CD4-positive, alpha-beta T cell treated with Interleukin-6 for 4 hours (primary cell): ENCODE results near the gene ZPLD1.

Experiments
- DNase-seq: peaks from one replicate; pipeline ENCODE4 v3.0.0-alpha.2; 2020; ENCODE audit warnings: mixed read lengths

The ZPLD1 gene

DNA sequence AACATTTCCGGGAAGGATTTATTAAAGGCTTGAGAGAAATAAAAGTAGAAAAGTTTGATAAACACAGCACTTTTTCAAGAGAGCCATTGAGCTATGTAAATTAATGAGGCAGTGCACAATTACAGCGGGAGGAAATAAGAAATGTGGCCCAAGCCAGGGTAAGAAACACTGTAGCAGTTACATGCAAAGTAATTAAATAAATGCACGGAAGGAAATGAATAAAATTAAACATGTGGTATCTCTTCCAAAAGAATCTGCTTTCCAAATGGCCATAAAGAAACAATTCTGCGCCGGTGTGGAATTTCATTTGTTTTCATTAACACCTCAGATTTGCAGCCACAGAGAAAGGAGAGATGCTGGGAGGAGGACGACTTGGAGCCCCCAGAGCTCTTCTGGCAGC lies 35.3 kb downstream of the ZPLD1 start:
- no peak for DNase-seq

DNA sequence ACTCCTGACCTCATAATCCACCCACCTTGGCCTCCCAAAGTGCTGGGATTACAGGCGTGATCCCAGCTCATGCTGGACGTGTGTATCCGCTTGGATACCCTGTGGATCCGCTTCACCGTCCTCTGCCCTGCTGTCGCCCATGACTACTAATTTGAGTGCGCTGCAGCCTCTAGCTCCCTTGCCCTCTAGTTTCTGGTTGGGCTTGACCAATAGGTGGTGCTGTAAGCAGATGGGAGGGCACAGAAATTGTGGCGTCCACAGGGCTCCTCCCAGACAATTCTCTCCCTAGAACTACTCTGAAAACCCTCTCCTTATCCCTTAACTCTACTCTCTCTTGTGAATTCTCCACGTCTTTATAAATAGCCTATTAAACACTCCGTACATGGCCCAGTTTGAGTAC lies 36.2 kb downstream of the ZPLD1 start:
- DNase-seq = no peak

DNA sequence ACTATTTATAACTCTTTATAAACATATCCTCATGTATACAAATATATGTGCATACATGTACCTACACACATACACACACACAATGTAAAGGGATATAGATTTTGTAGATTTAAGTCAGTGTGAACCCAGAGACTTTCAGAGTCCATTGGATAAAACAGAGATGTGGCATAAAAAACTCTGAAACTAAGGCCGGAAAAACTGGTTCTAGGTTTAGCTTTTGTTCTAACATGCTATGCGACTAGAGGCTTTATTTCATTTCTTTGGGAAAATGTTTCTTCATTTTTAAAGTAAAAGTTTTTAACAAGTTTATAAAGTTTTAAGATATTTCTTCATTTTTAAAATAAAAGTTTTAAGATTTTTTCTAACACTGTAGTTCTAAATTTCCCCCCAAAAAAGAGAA lies 36.7 kb downstream of the ZPLD1 start:
- DNase-seq = no peak

DNA sequence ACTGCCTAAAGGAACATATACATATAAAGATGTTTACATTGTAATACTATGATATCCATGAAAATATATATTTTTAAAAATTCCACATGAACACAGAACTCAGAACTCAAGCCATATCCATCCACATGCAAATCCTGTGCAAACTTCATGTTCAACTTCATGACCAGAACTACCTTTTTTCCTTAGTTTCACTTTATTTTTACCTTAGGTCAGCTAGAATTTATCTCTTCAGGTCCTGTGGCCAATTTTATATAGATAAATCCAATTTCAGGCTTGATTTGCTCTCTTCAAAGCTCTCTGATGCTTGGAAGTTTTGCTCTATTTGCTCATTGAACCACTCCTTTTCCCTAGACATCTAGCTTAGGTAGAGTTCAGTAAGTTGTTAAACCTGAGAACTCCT lies 38.8 kb downstream of the ZPLD1 start:
- DNase-seq = no peak

DNA sequence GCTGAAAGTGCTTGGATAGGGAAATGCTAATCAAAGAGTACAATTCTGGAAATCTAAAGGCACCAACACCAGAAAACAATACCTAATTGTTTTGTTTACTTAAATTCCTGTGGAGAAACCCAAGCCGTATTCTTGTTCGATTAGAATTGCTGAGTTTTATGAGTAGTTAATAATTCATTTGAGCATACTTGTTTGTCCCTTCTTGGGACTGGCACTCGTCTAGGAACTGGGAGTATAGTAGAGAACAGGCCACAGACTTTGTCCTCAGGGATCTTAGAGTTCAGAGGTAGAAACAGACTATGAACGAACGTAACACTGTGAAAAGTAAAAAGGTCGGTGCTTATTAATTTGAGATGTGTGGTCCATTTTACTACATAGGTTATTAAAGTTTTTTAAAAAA lies 39.4 kb downstream of the ZPLD1 start:
- no peak for DNase-seq

DNA sequence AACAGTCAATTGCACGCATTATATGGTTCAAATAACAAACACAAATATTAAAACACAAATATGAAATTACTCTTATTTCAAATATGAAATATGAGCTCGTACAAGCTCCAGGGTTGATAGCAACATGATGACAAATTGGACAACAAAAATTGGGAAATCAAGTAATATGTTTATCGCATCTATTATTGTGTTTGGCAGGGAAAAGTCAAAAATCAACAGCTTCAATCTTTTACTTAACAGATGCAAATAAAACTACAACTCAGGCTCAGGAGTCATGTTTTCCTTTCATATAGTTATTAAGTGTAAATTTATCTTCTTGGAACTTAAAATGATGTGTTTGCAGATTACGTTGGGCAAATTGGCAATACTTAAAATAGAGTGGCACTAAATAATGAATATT lies 41.4 kb downstream of the ZPLD1 start:
- DNase-seq = no peak

DNA sequence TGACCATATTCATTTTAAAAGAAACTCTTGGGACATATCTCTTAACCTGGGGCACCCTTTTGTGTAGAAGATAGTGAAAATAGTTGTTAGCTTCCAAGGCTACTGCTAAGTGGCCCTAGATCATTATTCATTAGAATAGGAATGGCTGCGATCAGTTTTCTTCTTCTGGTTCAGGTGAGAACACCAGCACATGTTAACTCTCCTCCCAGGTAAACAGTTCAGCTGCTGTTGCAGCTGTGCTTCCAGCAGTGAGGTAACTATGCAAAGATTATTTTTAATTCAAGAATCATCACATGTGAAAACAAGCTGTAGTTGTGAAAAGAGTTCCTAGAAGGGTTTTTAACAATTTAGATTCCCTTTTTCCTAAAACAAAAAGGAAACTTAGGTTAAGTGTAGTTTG lies 43.3 kb downstream of the ZPLD1 start:
- DNase-seq = no peak

DNA sequence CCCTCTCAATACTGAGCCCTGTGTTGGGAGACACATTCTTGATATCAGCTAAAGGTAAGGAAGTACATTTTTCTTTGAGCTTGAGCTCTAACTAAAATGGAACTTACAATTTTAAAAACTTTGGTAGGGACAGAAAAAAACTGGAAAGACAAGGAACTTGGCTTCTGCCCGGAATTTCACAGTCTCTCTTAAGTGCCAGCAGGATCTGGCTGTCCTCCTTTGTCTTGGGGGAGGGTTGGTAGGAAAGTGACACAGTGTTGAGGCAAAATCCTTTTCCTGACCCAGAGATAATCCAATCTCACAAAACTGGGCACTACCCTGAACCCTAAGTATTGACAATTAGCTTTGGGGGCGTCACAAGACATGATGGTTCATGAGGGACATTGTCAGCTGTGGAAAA lies 45.3 kb downstream of the ZPLD1 start:
- DNase-seq = no peak

DNA sequence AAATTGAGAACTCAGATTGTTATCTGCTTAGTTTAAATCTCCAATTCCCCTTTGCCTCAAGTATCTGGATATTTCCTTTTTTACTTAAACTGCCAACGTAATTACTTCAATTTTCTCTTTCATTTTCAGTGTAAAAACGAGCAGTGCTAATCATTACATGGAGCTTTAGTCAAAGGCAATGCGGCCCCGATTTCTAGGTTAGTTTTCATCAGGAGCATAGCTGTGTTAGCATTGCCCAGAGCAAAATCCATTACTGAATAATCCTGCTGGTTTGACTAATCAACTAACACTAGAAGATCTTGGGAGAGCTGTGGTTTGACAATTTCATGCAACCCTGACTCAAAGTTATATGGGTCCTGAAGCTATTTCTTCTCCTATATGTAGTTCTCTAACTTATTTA lies 46.2 kb downstream of the ZPLD1 start:
- DNase-seq = no peak

DNA sequence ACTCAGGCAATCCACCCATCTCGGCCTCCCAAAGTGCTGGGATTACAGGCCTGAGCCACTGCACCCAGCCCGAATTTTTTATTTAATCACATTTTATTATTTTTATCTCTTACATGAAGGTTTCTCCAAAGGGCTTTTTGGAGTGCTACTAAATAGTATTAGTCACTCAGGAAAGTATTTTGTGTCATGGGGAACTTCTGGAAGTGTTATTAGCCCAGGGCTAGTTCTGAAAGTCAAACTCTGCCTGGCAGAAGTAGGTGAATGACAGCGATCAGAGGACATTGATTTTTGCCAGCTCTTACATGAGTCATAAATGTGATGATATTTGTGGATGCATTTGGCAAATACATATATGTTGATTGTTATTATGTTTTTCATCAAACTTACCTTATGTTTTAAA lies 48.7 kb downstream of the ZPLD1 start:
- DNase-seq = no peak

DNA sequence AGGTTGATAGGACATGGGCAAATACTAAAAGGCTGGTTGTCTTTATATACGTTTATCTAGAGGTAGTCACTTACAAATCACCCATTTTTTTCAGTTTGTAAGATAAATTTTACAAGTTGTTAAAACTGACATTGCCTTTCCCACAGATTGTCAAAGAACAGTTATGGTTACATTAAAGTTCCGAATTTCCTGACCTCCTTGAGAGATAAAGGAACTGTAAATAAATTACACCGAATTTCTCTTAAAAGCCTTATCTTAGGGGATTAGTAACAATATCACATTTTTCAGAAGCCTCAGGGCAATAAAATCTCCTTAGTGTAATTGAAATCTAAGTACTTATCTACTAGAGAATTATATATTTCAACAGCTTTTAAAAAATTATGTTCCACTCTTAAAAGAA lies 49.5 kb downstream of the ZPLD1 start:
- DNase-seq = no peak

DNA sequence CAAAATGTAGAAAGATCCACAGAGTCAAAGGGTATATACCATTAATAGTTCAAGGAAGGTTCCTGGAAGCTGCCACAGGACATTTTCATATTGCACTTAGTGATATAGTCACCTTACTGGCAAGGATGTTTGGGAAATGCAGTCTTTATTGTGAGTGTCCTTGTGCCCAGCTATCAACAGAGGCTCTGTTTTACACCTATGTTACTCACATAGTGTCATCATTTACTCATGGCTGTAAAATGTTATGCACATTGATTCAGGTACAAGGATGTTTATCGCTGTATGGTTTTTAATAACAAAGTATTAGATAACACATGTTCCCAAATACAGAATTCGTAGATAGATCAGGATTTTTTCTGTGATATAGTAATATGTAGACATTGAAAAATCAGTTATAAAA lies 50.9 kb downstream of the ZPLD1 start:
- no peak for DNase-seq

DNA sequence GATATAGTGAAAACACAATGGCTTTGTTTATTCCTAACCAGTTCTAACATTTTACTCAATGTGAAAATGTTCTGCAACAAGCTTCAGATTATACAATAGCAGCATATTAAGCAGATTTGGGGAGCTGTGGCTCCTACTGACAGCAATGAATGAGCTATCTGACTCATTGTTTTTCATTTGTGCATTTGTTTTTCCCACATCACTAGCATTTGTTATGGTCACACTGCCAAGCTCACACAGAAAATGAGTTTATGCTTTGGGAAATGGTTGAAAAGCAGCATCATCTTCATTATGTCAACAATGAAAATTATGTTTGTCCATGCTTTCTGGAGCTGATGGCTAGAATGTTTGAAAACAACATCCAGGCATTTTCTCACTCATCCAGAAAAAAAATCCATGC lies 53.5 kb downstream of the ZPLD1 start:
- DNase-seq = no peak

DNA sequence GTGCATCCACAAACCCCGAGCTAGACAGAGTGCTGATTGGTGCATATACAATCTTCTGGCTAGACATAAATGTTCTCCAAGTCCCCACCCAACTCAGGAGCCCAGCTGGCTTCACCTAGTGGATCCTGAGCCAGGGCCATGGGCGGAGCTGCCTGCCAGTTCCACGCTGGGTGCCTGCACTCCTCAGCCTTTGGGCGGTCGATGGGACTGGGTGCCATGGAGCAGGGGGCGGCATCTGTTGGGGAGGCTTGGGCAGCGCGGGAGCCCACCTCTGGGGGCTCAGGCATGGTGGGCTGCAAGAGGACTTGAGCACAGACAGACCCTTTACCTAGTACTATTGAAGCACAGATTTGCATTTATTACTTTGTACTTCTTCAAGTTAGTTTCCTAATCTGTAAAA lies 57.5 kb downstream of the ZPLD1 start:
- no peak for DNase-seq

DNA sequence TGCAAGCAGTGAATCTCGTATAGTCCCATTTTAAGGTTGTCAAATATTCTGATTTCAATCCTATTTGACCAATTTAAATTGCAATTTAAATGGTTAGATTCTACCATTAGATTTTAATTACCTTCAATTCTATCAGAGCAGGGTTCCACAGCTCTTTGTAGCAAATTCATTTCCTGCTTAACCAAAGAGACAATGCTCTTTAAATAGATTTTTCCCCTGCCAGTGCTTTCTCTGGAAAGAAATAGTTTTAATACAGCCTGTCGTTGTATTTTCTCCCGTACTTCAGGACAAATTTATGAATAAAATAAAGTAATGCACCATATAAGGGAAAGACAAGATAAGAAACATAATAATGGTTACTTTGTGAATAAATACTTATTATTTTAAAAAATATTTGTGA lies 62.8 kb downstream of the ZPLD1 start:
- DNase-seq = no peak

DNA sequence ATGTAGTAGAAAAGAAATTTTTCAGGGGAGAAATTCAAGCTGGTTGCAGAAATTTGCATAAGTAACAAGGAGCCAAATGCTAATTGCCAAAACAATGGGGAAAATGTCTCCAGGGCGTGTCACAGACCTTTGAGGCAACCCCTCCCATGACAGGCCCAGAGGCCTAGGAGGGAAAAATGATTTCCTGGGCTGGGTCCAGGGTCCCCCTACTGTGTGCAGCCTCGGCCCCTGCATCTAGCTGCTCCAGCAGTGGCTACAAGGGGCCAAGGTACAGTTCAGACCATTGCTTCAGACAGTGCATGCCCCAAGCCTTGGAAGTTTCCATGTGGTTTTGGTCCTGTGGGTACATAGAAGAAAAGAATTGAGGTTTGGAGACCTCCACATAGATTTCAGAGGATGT lies 70.7 kb downstream of the ZPLD1 start:
- DNase-seq = no peak

DNA sequence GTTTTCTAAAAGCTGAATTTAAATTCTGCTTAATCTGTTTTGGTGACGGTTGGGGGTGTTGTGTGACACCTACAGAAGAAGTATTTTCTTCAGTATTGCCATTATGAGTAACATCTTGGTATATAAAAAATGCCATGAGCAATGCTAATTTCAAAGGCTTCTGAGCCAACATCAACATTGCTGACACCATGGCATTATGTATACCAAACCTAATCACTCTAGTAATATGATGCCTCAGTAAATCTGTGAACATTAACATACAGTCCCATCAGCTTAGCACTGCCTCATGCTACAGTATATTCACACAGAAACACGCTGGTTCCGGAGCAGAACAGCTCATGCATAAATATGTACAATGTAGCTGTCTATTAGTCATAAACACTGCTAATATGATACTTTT lies 75.8 kb downstream of the ZPLD1 start:
- no peak for DNase-seq

DNA sequence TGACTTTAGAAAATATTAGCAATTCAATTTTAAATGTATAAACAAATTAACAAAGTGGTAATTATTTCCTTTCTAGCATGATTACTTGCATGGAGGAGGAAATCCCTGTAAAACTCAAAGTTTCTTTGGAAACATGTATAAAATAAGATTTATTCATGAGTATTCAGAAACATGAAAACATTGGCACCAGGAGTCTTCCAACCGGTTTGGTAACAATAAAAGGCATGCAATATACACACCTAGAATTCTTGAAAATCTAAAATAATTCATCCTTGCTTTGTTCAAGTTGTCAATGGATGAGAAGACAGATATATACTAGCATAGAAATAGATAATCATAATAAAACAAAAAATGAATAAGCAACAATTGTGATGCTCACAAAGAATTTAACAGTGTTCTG lies 76.4 kb downstream of the ZPLD1 start:
- no peak for DNase-seq

DNA sequence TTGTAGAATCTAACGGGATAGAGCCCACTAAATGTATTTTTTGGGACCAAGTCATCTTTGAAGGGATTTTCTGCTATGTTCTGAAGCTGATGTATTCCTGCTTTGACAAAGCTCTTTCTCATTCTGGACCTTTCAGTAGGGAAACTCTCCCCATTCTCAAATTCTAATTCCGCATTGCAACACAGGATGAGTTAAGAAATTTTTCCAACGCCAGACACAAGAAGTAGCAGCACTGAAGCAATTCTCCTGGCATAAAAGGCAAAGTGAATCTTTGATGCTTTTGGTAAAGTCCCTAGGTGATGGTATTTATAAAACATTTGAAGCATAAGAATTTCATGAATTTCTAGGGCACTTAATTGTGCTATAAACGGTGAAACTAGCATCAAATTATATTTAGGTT lies 76.8 kb downstream of the ZPLD1 start:
- DNase-seq = no peak

DNA sequence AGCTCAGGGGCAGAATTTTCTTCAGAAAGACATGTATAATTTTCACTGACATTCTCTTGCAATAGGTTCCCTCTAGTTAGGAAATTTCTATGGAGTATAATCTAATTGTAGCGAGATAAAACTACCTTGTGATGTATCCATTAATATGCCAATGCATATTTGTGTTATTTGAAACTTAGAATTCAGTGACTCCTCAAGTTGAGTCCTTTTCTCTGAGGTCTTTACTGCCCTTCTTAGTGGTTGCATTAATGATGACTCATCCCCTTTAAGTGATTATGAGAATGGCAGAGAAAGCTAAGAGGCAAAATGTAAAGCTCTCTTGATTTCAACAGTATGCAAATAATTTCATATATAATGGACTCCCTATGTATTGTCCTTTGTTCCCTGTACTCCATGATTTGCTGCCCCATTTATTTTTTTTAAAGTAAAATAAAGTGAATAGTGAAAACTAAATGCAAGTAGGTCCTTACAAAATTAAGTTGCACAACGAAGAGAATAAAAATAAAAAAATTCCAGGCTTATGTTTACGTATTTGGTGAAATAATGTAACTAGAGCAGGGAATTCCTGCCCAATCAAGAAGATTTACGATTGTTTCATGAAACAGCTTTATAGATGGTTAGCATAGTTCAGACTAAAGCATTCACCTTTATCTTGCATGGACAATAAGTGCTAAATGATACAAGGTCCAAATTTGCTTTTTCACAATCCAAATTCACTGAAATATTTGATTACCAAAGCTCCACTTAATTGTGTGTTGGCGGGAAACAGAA lies 78.1 kb downstream of the ZPLD1 start:
- DNase-seq = no peak

DNA sequence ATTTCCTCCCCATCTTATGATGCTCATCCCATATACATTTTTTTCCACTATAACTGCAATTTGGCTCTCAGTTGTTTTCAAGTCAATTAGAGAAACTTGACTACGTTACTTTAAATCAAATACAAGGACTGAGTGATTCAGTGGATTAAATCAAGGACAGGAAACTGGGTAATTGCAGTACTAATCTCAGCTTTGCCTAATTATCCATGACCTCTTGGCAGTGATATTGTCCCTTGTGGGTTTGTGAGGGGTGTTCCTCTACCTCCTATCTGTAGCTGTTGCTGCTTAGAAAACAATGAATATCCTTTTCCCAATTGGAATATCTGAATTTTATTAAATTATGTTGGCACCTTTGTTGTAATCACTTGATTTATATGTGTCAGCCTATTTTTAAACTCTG lies 79.4 kb downstream of the ZPLD1 start:
- no peak for DNase-seq

DNA sequence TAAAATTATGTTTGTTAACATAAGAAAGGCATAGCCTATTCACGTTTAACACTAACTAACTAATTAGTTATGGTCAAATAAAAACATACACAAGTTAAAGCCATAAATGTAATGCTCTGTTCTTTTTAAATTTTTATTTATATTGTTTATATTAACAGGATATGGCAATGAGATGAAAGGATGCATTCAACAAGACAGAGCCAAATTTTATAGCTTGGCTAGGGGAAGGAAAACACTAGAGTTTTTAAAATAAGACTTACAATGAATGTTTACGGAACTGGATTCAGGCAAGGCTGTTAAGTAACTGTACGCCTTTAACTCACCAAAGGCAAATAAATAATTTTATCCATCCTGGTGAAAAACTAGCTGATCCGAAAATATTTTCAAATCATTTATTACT lies 86.4 kb downstream of the ZPLD1 start:
- no peak for DNase-seq

DNA sequence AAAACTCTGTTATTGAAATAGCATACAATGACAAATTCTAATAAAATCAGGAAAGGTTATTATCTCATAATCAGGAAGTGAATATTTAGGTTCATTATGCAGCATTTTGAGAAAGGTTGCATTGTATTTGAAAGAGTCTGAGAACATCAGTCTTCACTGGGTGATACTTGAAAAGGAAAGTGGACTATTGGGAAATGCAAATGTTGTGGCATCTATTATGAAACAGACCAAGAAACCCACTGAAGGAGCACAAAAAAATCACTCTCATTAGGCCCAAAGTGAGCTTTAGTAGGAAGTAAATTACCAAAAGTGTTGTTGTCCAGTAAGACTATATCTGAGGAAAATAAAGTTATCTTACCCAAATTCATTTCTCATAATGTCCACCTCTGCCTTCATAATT lies 90.8 kb downstream of the ZPLD1 start:
- DNase-seq = no peak

DNA sequence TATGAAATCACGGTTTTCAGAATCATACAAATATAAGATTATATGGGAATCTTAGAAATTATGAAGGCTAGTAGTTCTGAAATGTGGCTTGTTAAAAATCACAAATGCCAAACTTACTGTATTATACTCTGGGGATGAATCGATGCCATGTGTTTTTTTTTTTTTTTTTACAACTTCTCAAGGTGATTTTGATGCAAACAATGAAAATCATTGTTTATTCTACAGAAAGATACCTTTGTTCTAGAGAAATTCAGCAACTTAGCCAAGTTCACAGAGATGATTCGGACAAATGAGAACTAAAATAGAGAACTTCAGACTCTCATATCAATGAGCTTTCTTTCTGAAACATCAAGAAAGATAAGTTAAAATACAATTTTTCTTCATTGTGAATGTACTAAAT lies 92.0 kb downstream of the ZPLD1 start:
- DNase-seq = no peak

DNA sequence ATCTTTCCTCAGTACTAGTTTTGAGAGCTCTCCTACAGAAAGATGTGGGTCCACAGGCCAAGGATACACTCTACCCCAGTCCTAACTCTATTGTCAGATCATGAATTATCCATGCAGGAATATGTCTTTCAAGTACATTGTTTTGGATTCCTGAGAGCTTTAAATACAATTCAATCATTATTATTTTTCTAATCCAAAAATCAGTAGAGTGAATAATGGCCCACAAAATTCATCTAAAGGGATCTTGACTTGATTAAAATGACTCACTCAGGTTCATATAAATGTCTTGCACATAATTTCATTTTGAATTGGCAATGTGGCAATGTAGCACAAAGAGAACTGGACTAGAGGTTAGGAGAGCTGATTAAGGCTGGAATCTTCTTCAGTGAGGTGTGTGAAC lies 93.9 kb downstream of the ZPLD1 start:
- no peak for DNase-seq
